OCI-LY7 (cell line): ENCODE data around the gene LDB3. TPM values are rescaled to one million over a fixed set of nuclear protein-coding genes. Genes with fewer than 3 reads are reported as not detected.

Experiments
- BruUV-seq: library from RNA; stranded (reverse); fragments of 400-500 nt; replicated peaks from 2 replicates; lab custom pipeline; 2021; lab: Mats Ljungman, UMichigan
- CTCF ChIA-PET: fragments of 300-600 bp; sonication (Branson Sonifier 250); formaldehyde crosslinking; loops from one replicate; lab custom pipeline; 2022; ENCODE audit warnings: antibody characterized with exemption; ENCODE audit not compliant: unreplicated experiment; lab: Charles Lee
- POLR2A ChIA-PET: fragments of 300-600 bp; sonication (Branson Sonifier 250); formaldehyde crosslinking; loops from one replicate; lab custom pipeline; 2022; ENCODE audit warnings: antibody characterized with exemption; lab: Charles Lee
- DNase-seq: peaks from one replicate; pipeline ENCODE4 v3.0.0-alpha.2; 2015; ENCODE audit warnings: low spot score
- H2AFZ ChIP-seq: fragments of 200-600 bp; sonication (generic), shearing (Covaris generic); 2 replicates; pipeline ENCODE4 v1.6.1; 2014; ENCODE audit warnings: mild to moderate bottlenecking, antibody characterized with exemption, low read length, moderate library complexity
- H3K27ac ChIP-seq: fragments of 200-600 bp; sonication (generic); 2 replicates; pipeline ENCODE4 v1.5.1; 2014; ENCODE audit warnings: mixed run types, low read depth, mild to moderate bottlenecking, moderate library complexity, low read length, inconsistent platforms; ENCODE audit not compliant: poor library complexity, severe bottlenecking
- H3K36me3 ChIP-seq: fragments of 200-600 bp; sonication (generic); 2 replicates; pipeline ENCODE4 v1.6.1; 2014; ENCODE audit warnings: mild to moderate bottlenecking, antibody characterized with exemption, low read length, moderate library complexity, mixed read lengths; ENCODE audit not compliant: insufficient read depth
- H3K4me1 ChIP-seq: fragments of 200-600 bp; sonication (generic); 2 replicates; pipeline ENCODE4 v1.5.1; 2014; ENCODE audit warnings: mild to moderate bottlenecking, low read length; ENCODE audit not compliant: insufficient read depth, poor library complexity, severe bottlenecking
- H3K4me2 ChIP-seq: fragments of 200-600 bp; sonication (generic); 2 replicates; pipeline ENCODE4 v1.6.1; 2014; ENCODE audit warnings: mild to moderate bottlenecking, low read length
- H3K4me3 ChIP-seq: fragments of 200-600 bp; sonication (generic); 2 replicates; pipeline ENCODE4 v1.5.1; 2014; ENCODE audit warnings: mild to moderate bottlenecking, low read depth, low read length; ENCODE audit not compliant: poor library complexity, severe bottlenecking
- H3K79me2 ChIP-seq: fragments of 200-600 bp; sonication (generic); 2 replicates; pipeline ENCODE4 v1.6.1; 2016; ENCODE audit warnings: low read depth, mild to moderate bottlenecking, low read length, moderate library complexity, mixed read lengths; ENCODE audit not compliant: insufficient read depth
- H3K9me2 ChIP-seq: fragments of 200-600 bp; sonication (generic); 2 replicates; pipeline ENCODE4 v1.6.1; 2016; ENCODE audit warnings: mild to moderate bottlenecking, low read length, mixed read lengths; ENCODE audit not compliant: insufficient read depth
- H3K9me3 ChIP-seq: fragments of 200-600 bp; sonication (generic); 2 replicates; pipeline ENCODE4 v1.6.1; 2014; ENCODE audit warnings: mild to moderate bottlenecking, mixed run types, low read length, mixed read lengths
- H4K20me1 ChIP-seq: fragments of 200-600 bp; sonication (generic); 2 replicates; pipeline ENCODE4 v1.6.1; 2014; ENCODE audit warnings: mild to moderate bottlenecking, antibody characterized with exemption, low read length, moderate library complexity, mixed read lengths; ENCODE audit not compliant: insufficient read depth
- CTCF ChIP-seq: fragments of 200-600 bp; sonication (generic); conservative IDR thresholded peaks from 2 replicates; pipeline ENCODE4 v1.5.1; 2014; ENCODE audit warnings: mild to moderate bottlenecking, antibody characterized with exemption, low read length, moderate library complexity, mixed read lengths
- EZH2phosphoT487 ChIP-seq: fragments of 200-600 bp; sonication (generic); IDR thresholded peaks from 2 replicates; pipeline ENCODE4 v1.6.1; 2018; ENCODE audit warnings: low read depth, borderline replicate concordance, mild to moderate bottlenecking, mixed run types, antibody characterized with exemption, low read length, moderate library complexity, mixed read lengths
- intact Hi-C: fragments of 100-400 bp; cut with micrococcal nuclease; formaldehyde crosslinking; loops from one replicate; pipeline ENCODE4 v1.10.0; 2022; ENCODE audit not compliant: unreplicated experiment
- total RNA-seq, 2 experiments: library from RNA; depleted of rRNA in 1 of 2; stranded (reverse); fragments of >200 nt in 1 of 2; shearing (Covaris generic) in 1 of 2; gene quantifications; 2 replicates each; pipeline ENCODE4 v1.2.3, GENCODE V29; 2014 to 2022

The LDB3 gene
- total RNA-seq, 2 experiments from 2014 or later = 0.08 TPM; not detected in 1

DNA sequence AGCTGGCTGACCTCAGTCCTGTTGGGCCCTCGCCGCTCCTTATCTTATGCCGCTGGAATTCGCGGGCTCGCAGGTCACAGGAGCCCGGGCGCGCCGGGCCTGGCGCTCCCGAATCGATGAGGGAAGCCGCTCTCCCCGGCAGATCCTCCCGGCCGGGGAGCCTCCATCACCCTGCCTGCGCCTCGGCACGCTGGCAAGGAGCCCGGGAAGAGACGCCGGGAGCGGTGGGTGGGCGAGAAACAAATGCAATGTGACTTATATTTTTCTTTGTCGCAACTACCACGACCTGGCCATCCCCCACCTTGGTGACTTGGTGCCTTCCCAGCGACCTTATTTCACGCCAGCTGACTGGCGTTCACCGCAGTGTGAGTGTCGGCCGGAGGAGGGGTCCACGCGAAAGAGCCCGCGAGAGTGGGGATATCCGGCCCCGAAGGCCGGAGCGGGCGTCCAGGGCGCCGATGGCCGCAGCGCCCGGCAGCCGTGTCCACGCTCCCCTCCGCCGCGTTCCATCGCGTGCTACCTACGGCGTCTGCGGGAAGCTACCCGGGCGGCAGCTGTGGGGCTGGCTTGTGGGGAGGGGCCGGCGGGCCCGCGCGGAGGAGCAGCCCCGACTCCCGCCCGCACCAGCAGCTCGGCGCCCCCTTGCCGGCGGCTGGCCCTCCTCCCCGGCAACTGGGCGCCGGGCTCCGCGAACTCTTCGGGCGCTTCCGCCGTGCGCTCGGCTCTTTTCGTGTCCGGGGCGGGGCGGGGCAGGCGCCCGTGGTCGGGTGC lies 87.6 kb downstream of the LDB3 start:
- Histone ChIP-seq H3K27ac (no peak overlapping the region), H3K79me2 (no peaks in the 10 kb centered on the region), H2AFZ (peak overlapping the region; percentile 73; the same call in 1 of the 2 replicates), H3K36me3 (no peaks in the 10 kb centered on the region), H3K4me2 (peak overlapping the region; percentile 82), H4K20me1 (no peaks in the 10 kb centered on the region), H3K4me1 (no peaks in the 10 kb centered on the region), H3K9me2 (no peaks in the 10 kb centered on the region), H3K9me3 (no peaks in the 10 kb centered on the region), H3K4me3 (peak overlapping the region; percentile 69)
- no TSS peak for BruUV-seq
- DNase-seq = peak; percentile 63
- intact Hi-C loops = no loop called here
- TF ChIP-seq CTCF (no peak), EZH2phosphoT487 (peak; percentile 58; the same call in 1 of the 2 replicates)
- ChIA-PET POLR2A (no interaction called here), CTCF (interaction anchor here (0.6 kb wide), 1 partner anchor 79 kb away, joined by 3 read pairs; no protein-coding TSS in a partner anchor)

GRCh38 chr10:86756511-86757112 lies 88.3 kb downstream of the LDB3 start, which contains the start of gene BMPR1A:
Gene BMPR1A (plus strand): TSS chr10:86756619. CDS start chr10:86876019, 119,400 bp downstream.
- intact Hi-C loops = no loop called here
- no peak for DNase-seq
- BruUV-seq = no TSS peak
- Histone ChIP-seq H3K9me2 (no peaks in the 10 kb centered on the region), H3K36me3 (no peaks in the 10 kb centered on the region), H2AFZ (peak within 1 kb of the TSS; percentile 73; the same call in 1 of the 2 replicates), H3K4me1 (no peaks in the 10 kb centered on the region), H3K79me2 (no peaks in the 10 kb centered on the region), H3K27ac (no peak within 1 kb of the TSS), H3K9me3 (no peaks in the 10 kb centered on the region), H3K4me2 (peak within 1 kb of the TSS; percentile 82), H3K4me3 (peak within 1 kb of the TSS; percentile 69), H4K20me1 (no peaks in the 10 kb centered on the region)
- ChIA-PET CTCF (interaction anchor here (0.6 kb wide), 1 partner anchor 78 kb away, joined by 3 read pairs; no protein-coding TSS in a partner anchor), POLR2A (no interaction called here)
- TF ChIP-seq EZH2phosphoT487 (no peak), CTCF (no peak)
